B cell (primary cell): ENCODE results near the gene RPL6.

Source experiments
- EZH2 ChIP-seq: IDR thresholded peaks from 2 replicates; pipeline ENCODE4 v1.6.1; 2012; ENCODE audit warnings: borderline replicate concordance, low read depth, mild to moderate bottlenecking, moderate library complexity, low read length; ENCODE audit not compliant: insufficient read depth, poor library complexity, severe bottlenecking
- TF ChIP-seq, protein P1 (sequence below): fragments of 200-600 bp; IDR thresholded peaks from one replicate; pipeline ENCODE4 v1.8.0; 2022; ENCODE audit warnings: antibody characterized with exemption, mild to moderate bottlenecking

DNA sequence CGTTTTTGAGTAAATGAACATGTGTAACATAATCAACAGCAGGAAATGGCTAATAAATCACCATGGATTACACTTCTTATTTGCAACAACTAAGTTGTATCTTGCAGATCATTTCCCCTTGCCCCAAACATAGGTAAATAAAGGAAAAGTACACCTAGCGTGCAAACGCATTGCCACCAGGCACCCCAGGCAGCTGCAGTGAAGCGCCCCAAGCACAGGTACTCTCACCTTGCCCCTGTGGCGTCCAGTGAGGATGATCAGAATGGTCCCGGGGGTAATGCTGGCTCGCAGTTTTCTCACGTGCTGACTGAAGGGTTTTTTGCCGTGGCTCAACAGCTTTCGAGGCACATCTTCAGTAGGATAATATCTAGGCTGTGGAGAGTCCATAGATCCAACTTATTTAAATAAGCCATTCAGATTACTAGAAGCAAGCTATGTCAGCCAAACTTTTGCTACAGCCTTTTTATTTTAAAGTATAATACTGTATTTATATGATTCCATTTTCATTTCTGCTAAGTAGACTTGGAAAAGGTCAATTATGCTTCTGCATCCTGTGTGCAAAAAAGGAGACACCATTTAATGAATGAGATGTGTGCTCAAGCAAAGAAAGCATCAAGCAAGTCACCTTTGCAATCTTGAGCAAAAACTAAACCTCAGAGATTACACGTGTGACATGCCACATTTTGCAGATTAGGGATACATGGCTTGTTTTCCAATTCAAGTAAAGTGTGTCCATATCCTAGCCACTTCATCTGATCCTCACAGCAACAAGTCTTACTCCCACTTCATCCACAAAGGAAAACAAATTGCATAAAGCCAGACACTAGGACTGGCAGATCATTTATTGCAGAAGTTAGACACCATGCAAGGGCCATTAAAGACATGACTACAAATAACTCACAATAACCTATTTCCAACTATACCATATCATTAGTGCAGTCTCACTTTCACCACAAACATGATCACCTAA is 2.6 kb downstream of the RPL6 start:
- TF ChIP-seq EZH2 = no peak
- TF ChIP-seq, protein P1, sequence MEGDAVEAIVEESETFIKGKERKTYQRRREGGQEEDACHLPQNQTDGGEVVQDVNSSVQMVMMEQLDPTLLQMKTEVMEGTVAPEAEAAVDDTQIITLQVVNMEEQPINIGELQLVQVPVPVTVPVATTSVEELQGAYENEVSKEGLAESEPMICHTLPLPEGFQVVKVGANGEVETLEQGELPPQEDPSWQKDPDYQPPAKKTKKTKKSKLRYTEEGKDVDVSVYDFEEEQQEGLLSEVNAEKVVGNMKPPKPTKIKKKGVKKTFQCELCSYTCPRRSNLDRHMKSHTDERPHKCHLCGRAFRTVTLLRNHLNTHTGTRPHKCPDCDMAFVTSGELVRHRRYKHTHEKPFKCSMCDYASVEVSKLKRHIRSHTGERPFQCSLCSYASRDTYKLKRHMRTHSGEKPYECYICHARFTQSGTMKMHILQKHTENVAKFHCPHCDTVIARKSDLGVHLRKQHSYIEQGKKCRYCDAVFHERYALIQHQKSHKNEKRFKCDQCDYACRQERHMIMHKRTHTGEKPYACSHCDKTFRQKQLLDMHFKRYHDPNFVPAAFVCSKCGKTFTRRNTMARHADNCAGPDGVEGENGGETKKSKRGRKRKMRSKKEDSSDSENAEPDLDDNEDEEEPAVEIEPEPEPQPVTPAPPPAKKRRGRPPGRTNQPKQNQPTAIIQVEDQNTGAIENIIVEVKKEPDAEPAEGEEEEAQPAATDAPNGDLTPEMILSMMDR = no peak
